Right ventricle myocardium inferior (tissue), 1 donor: ENCODE data around the gene MCU. TPM values are rescaled to one million over a fixed set of nuclear protein-coding genes. Genes with fewer than 3 reads are reported as not detected.

Source experiments
- microRNA-seq: library from miRNA; unstranded; fragments of <30 nt; microRNA quantifications from one replicate; pipeline ENCODE4 v1.2.0, GENCODE V29; 2020
- total RNA-seq: library from RNA; stranded (reverse); fragmentation: NEBNext Ultra II Directional; extraction: Animal tissue kit (Norgen Biotek cat#: 25700); gene quantifications from one replicate; pipeline ENCODE4 v1.2.1, GENCODE V29; 2021
- donor health status: DM: no; HTN: yes; CAD: no; lungs with severe emphysema.

Gene MCU
- total RNA-seq, 1 donor from 2014 or later: 15.1 TPM

Small RNA genes lying within 50 kb of the gene (microRNA-seq; reads per million reads assigned to microRNA genes)
- gene MIR4676: not detected

Other genes starting within 250 kb of the MCU start
- gene MICU1, start 66.1 kb upstream of the MCU start, total RNA-seq: 49.0 TPM
- gene OIT3, start 201.6 kb downstream of the MCU start, total RNA-seq: not detected